Activated CD4-positive, alpha-beta memory T cell treated with anti-CD3 and anti-CD28 coated beads, Interleukin-2, amount 10 ng/mL, durations not matched to agents 7 days and 5 days (primary cell): Measurements from ENCODE around the gene CYP8B1. TPM values are rescaled to one million over a fixed set of nuclear protein-coding genes. Genes with fewer than 3 reads are reported as not detected.

ENCODE experiments used
- CTCF ChIA-PET: fragments of 350-600 bp; sonication (Branson Sonifier 250); formaldehyde crosslinking; loops from one replicate; lab custom pipeline; 2021; ENCODE audit warnings: antibody characterized with exemption, inconsistent platforms; lab: Charles Lee
- POLR2A ChIA-PET: fragments of 350-600 bp; sonication (Branson Sonifier 250); formaldehyde crosslinking; loops from one replicate; lab custom pipeline; 2021; ENCODE audit warnings: antibody characterized with exemption; lab: Charles Lee
- DNase-seq: peaks from one replicate; pipeline ENCODE4 v3.0.0-alpha.2; 2020
- H3K27ac Mint-ChIP-seq: one replicate; pipeline ENCODE4 v1.8.0; 2021; ENCODE audit warnings: mild to moderate bottlenecking, mixed read lengths
- H3K27me3 Mint-ChIP-seq: one replicate; pipeline ENCODE4 v1.8.0; 2021; ENCODE audit warnings: mixed read lengths
- H3K36me3 Mint-ChIP-seq: one replicate; pipeline ENCODE4 v1.8.0; 2021; ENCODE audit warnings: low read depth, mixed read lengths
- H3K4me1 Mint-ChIP-seq: one replicate; pipeline ENCODE4 v1.8.0; 2021; ENCODE audit warnings: mixed read lengths
- H3K4me3 Mint-ChIP-seq: one replicate; pipeline ENCODE4 v1.8.0; 2021; ENCODE audit warnings: mild to moderate bottlenecking, mixed read lengths
- H3K9me3 Mint-ChIP-seq: one replicate; pipeline ENCODE4 v1.8.0; 2021; ENCODE audit warnings: mixed read lengths
- total RNA-seq, 2 experiments: library from RNA; stranded (reverse); gene quantifications; one replicate each; pipeline ENCODE4 v1.2.3, GENCODE V29; 2021

The CYP8B1 gene
- total RNA-seq, 2 experiments from 2014 or later = not detected

GRCh38 chr3:42880601-42881451 lies 5.1 kb upstream of the CYP8B1 start:
- ChIA-PET CTCF (interaction anchor here (0.6 to 2.2 kb wide), 25 partner anchors 8 to 379 kb away, joined by 3 to 19 read pairs (median 4); partner anchors contain the start of gene HIGD1A), POLR2A (interaction anchor here (0.6 to 1.1 kb wide), 5 partner anchors 9 to 60 kb away, joined by 3 to 4 read pairs (median 3); no protein-coding TSS in a partner anchor)
- peak; percentile 92 for DNase-seq
- Mint-ChIP-seq H3K4me1 (peaks cover 15% of the 10 kb centered on the region), H3K27ac (peak overlapping the region; percentile 81), H3K9me3 (no peaks in the 10 kb centered on the region), H3K27me3 (peaks cover 10% of the 10 kb centered on the region), H3K4me3 (peak overlapping the region; percentile 74), H3K36me3 (no peaks in the 10 kb centered on the region)

DNA sequence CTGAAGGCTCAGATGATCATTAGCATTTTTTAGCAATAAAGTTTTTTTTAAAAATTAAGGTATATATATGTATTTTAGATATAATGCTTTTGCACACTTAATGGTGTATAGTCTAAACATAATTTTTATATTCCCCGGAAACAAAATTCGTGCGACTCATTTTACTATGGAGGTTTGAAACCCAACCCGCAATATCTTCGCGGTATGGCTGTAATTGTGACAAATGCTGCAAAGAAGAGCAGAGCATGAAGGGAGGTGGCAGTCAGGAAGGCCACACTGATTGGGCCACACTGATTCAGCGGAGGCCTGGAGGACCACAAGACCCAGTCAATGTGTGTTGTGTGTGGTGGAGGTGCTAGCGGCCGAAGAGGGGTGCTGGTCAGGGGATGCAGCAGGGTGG lies 4.5 kb upstream of the CYP8B1 start:
- no peaks in the 10 kb centered on the region for H3K9me3 Mint-ChIP-seq
- CTCF ChIA-PET = interaction anchor here (2.4 kb wide), 1 partner anchor 49 kb away, joined by 15 read pairs; no protein-coding TSS in a partner anchor
- H3K27ac Mint-ChIP-seq = peak overlapping the region; percentile 23
- POLR2A ChIA-PET = interaction anchor here (0.8 kb wide), 1 partner anchor 49 kb away, joined by 3 read pairs; no protein-coding TSS in a partner anchor
- no peak for DNase-seq
- peak overlapping the region; percentile 66 for H3K4me3 Mint-ChIP-seq
- H3K36me3 Mint-ChIP-seq = no peaks in the 10 kb centered on the region
- peaks cover 9% of the 10 kb centered on the region for H3K27me3 Mint-ChIP-seq
- peaks cover 15% of the 10 kb centered on the region for H3K4me1 Mint-ChIP-seq

GRCh38 chr3:42877881-42878280 lies 2.2 kb upstream of the CYP8B1 start:
- no peak for DNase-seq
- Mint-ChIP-seq H3K27me3 (peaks cover 13% of the 10 kb centered on the region), H3K4me1 (peaks cover 15% of the 10 kb centered on the region), H3K36me3 (no peaks in the 10 kb centered on the region), H3K9me3 (no peaks in the 10 kb centered on the region), H3K27ac (no peak overlapping the region), H3K4me3 (no peak overlapping the region)
- POLR2A ChIA-PET = interaction anchor here (1.1 kb wide), 1 partner anchor 47 kb away, joined by 4 read pairs; no protein-coding TSS in a partner anchor
- CTCF ChIA-PET = interaction anchor here (1.2 to 2.4 kb wide), 3 partner anchors 39 to 96 kb away, joined by 4 to 15 read pairs (median 6); no protein-coding TSS in a partner anchor

- Mint-ChIP-seq H3K36me3 (no peaks in the 10 kb centered on the region), H3K27me3 (peaks cover 18% of the 10 kb centered on the region), H3K4me3 (no peak overlapping the region), H3K27ac (no peak overlapping the region), H3K4me1 (peaks cover 15% of the 10 kb centered on the region), H3K9me3 (no peaks in the 10 kb centered on the region)
- no peak for DNase-seq
- ChIA-PET CTCF (no interaction called here), POLR2A (no interaction called here)
Measured at GRCh38 chr3:42876940-42877720, 1.5 kb upstream of the CYP8B1 start.

GRCh38 chr3:42876401-42876800 lies 722 bp upstream of the CYP8B1 start:
- Mint-ChIP-seq H3K4me1 (peaks cover 11% of the 10 kb centered on the region), H3K9me3 (no peaks in the 10 kb centered on the region), H3K4me3 (no peak overlapping the region), H3K36me3 (no peaks in the 10 kb centered on the region), H3K27ac (no peak overlapping the region), H3K27me3 (peaks cover 18% of the 10 kb centered on the region)
- no peak for DNase-seq
- ChIA-PET CTCF (interaction anchor here (1.1 kb wide), 1 partner anchor 96 kb away, joined by 3 read pairs; no protein-coding TSS in a partner anchor), POLR2A (no interaction called here)

GRCh38 chr3:42874749-42875148 lies 930 bp downstream of the CYP8B1 start:
- Mint-ChIP-seq H3K4me1 (peaks cover 2% of the 10 kb centered on the region), H3K27me3 (peaks cover 18% of the 10 kb centered on the region), H3K4me3 (no peak overlapping the region), H3K9me3 (no peaks in the 10 kb centered on the region), H3K27ac (no peak overlapping the region), H3K36me3 (no peaks in the 10 kb centered on the region)
- no peak for DNase-seq
- POLR2A ChIA-PET = no interaction called here
- CTCF ChIA-PET = interaction anchor here (1.9 kb wide), 1 partner anchor 44 kb away, joined by 6 read pairs; no protein-coding TSS in a partner anchor

- H3K4me1 Mint-ChIP-seq = no peaks in the 10 kb centered on the region
- no peak overlapping the region for H3K27ac Mint-ChIP-seq
- DNase-seq = no peak
- H3K27me3 Mint-ChIP-seq = peaks cover 12% of the 10 kb centered on the region
- CTCF ChIA-PET = no interaction called here
- POLR2A ChIA-PET = no interaction called here
- no peak overlapping the region for H3K4me3 Mint-ChIP-seq
- no peaks in the 10 kb centered on the region for H3K36me3 Mint-ChIP-seq
- no peaks in the 10 kb centered on the region for H3K9me3 Mint-ChIP-seq
Measured at GRCh38 chr3:42873221-42873982, 2.3 kb downstream of the CYP8B1 start.

DNA sequence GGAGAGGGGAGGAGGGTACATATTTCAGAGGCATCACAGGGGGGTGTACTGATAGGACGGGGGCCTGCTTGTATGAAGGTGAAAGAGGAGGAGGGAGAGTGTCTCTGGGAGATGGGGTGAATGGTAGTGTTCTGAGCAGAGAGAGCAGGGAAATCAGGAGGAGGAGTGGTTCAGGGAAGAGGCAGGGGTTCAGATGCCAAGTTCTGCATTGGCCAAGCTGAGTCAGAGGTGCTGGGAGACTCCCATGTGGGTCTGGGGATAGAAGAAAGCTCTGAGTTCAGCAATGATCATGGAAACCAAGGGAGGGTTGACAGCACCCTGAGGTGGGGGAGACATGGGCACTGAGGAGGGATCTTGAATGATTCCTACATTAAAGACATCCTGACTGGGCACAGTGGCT lies 3.0 kb downstream of the CYP8B1 start:
- H3K27ac Mint-ChIP-seq = no peak overlapping the region
- H3K4me3 Mint-ChIP-seq = no peak overlapping the region
- POLR2A ChIA-PET = no interaction called here
- DNase-seq = no peak
- peaks cover 10% of the 10 kb centered on the region for H3K27me3 Mint-ChIP-seq
- H3K9me3 Mint-ChIP-seq = no peaks in the 10 kb centered on the region
- H3K4me1 Mint-ChIP-seq = no peaks in the 10 kb centered on the region
- no peaks in the 10 kb centered on the region for H3K36me3 Mint-ChIP-seq
- CTCF ChIA-PET = no interaction called here

DNA sequence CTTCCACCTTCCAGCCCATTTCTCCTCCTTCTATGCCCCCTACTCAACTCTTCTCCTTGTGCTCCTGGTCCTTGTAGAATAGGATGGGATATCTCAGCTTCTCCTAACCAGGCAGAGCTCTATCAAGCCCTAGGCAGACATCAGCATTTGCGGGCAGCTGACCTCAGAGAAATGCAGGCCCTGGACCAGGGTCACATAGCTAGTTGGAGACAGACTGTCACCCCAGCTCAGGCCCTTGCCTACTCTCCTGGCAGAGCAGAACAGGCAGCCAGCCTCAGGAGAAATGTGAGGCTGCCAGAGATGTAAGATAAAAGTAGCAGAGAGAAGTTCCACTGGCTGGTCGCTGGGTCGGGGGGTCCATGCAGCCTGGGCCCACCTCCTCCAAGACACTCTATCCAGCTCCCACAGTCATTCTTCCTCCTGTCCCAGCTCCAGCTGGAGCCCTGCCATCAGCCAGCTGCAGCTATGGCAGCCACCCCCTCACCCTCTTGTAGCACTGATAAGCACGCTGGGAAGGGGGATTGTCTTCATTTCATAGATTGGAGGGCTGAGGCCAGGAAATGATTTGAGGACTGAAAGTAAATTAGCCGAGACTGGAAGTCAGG lies 4.0 kb downstream of the CYP8B1 start:
- H3K36me3 Mint-ChIP-seq = no peaks in the 10 kb centered on the region
- no peak for DNase-seq
- CTCF ChIA-PET = no interaction called here

GRCh38 chr3:42868841-42869240 lies 6.8 kb downstream of the CYP8B1 start:
- no peak overlapping the region for H3K27ac Mint-ChIP-seq
- no peaks in the 10 kb centered on the region for H3K36me3 Mint-ChIP-seq
- ChIA-PET CTCF (interaction anchor here (1.1 to 1.3 kb wide), 2 partner anchors 12 to 89 kb away, joined by 3 to 5 read pairs; no protein-coding TSS in a partner anchor), POLR2A (no interaction called here)
- DNase-seq = no peak
- peaks cover 7% of the 10 kb centered on the region for H3K27me3 Mint-ChIP-seq
- no peaks in the 10 kb centered on the region for H3K9me3 Mint-ChIP-seq
- H3K4me3 Mint-ChIP-seq = no peak overlapping the region
- H3K4me1 Mint-ChIP-seq = no peaks in the 10 kb centered on the region

More for the DNA sequence above, 4.0 kb downstream of the CYP8B1 start:
- H3K4me1 Mint-ChIP-seq = no peaks in the 10 kb centered on the region
- POLR2A ChIA-PET = interaction anchor here (1.2 kb wide), 1 partner anchor 9 kb away, joined by 3 read pairs; no protein-coding TSS in a partner anchor
- no peaks in the 10 kb centered on the region for H3K9me3 Mint-ChIP-seq
- H3K4me3 Mint-ChIP-seq = no peak overlapping the region
- peaks cover 10% of the 10 kb centered on the region for H3K27me3 Mint-ChIP-seq
- H3K27ac Mint-ChIP-seq = no peak overlapping the region

DNA sequence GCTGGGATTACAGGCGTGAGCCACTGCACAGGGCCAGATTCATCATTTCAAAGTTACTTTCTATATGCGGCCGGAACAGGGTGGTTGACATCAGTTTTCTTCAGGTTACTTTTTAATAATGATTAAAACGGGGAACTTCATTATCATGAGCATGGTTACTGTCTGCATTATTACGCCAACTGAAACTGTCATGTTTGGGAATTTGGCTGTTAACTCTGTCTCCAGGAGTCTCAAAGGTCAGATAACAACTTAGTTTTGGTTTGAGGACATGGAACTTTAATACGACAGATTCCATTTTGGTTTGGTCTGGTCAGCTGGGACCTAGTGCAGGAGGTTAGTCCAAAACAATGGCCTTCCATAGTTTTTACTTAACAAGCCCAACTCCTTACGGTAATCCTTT lies 8.5 kb downstream of the CYP8B1 start:
- H3K36me3 Mint-ChIP-seq = no peaks in the 10 kb centered on the region
- no peak for DNase-seq
- ChIA-PET POLR2A (no interaction called here), CTCF (no interaction called here)
- peaks cover 9% of the 10 kb centered on the region for H3K27me3 Mint-ChIP-seq
- no peaks in the 10 kb centered on the region for H3K9me3 Mint-ChIP-seq
- H3K27ac Mint-ChIP-seq = no peak overlapping the region
- no peaks in the 10 kb centered on the region for H3K4me1 Mint-ChIP-seq
- H3K4me3 Mint-ChIP-seq = no peak overlapping the region

GRCh38 chr3:42865256-42865655 lies 10.4 kb downstream of the CYP8B1 start:
- POLR2A ChIA-PET = no interaction called here
- Mint-ChIP-seq H3K4me1 (no peaks in the 10 kb centered on the region), H3K9me3 (no peaks in the 10 kb centered on the region)

More at GRCh38 chr3:42865256-42865655, 10.4 kb downstream of the CYP8B1 start:
- Mint-ChIP-seq H3K27me3 (peaks cover 26% of the 10 kb centered on the region), H3K4me3 (no peak overlapping the region), H3K27ac (no peak overlapping the region), H3K36me3 (no peaks in the 10 kb centered on the region)
- CTCF ChIA-PET = no interaction called here
- no peak for DNase-seq
